ENCODE measurements around the gene RAI1.

DNA sequence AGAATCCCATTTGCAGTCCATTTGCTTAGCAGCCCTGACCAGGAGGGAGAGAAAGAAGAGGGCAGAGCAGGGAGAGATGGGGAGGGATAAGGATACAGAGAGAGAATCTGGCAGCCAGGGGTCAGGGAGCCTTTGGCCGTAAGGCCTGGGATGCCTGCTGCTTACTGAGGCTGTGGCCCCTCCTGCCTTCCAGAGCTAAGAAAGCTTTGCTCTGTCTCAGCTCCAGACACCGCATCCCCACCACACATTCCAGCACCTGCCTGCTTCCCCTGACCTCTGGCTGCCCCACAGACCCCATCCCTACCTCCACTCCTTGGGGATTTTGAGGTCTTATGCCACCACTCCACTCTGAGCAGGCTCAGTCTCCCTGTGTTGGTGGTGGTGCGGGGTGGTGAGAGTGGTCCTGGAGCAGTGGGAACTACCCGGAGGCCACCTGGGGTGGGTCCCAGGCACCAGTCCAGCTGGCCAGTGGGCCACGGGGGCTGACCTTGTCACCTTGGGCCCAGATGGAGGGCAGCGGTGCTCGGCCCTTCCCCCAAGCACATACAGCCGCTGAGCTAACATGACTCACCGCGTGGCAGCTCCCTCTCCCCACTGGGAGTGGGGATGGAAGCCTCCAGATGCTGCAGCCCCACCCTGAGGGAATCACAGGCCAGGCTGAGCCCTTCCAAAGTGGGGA, 58.3 kb downstream of the RAI1 start:
- TF ChIP-seq, protein P1, sequence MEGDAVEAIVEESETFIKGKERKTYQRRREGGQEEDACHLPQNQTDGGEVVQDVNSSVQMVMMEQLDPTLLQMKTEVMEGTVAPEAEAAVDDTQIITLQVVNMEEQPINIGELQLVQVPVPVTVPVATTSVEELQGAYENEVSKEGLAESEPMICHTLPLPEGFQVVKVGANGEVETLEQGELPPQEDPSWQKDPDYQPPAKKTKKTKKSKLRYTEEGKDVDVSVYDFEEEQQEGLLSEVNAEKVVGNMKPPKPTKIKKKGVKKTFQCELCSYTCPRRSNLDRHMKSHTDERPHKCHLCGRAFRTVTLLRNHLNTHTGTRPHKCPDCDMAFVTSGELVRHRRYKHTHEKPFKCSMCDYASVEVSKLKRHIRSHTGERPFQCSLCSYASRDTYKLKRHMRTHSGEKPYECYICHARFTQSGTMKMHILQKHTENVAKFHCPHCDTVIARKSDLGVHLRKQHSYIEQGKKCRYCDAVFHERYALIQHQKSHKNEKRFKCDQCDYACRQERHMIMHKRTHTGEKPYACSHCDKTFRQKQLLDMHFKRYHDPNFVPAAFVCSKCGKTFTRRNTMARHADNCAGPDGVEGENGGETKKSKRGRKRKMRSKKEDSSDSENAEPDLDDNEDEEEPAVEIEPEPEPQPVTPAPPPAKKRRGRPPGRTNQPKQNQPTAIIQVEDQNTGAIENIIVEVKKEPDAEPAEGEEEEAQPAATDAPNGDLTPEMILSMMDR (IDR thresholded peaks at IDR 0.05), result no peak
- no peak for TF ChIP-seq POLR2A (IDR thresholded peaks at IDR 0.05)

All from lower leg skin (tissue), 3 donors.